ENCODE data around the gene FDX2.
A peak's percentile ranks its signal among the peaks of the same experiment; 100 is the strongest.

Gene FDX2

DNA sequence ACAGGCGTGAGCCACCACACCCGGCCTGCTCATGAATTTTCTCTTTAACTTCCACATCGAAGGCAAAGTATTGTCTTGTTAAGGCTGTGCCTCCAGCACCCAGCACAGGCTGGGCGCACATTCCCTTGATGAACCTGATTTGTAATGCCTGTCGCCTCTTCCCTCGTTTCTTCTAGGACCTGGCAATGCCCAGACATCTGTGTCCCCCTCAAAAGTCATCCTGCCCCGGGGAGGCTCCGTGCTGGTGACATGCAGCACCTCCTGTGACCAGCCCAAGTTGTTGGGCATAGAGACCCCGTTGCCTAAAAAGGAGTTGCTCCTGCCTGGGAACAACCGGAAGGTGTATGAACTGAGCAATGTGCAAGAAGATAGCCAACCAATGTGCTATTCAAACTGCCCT is 41.2 kb downstream of the FDX2 start:
- Histone ChIP-seq H2AFZ (ENCODE audit: low read length) (no peak overlapping the region), H3K4me3 (ENCODE audit: low read length in 2 of 2) (no peak overlapping the region), H4K91ac (ENCODE audit: low read depth, low read length, poor library complexity) (no peak overlapping the region), H3K27ac (replicated peaks; ENCODE audit: low read length) (no peak overlapping the region), H3K4me1 (ENCODE audit: control insufficient read depth in 2 of 2, insufficient read depth in 1 of 2, low read depth in 1 of 2, low read length in 2 of 2) (peaks cover 8 to 16% of the 10 kb centered on the region in 2 donors), H2BK5ac (ENCODE audit: low read length) (no peak overlapping the region), H3K9ac (ENCODE audit: low read depth, low read length, poor library complexity) (peak overlapping the region; percentile 12), H4K8ac (ENCODE audit: low read depth, low read length) (no peak overlapping the region), H2BK15ac (ENCODE audit: low read length) (no peak overlapping the region), H3K27me3 (ENCODE audit: control insufficient read depth in 3 of 3, insufficient read depth in 3 of 3, low read depth in 1 of 3, low read length in 3 of 3) (peaks cover 0 to 30% (median 20%) of the 10 kb centered on the region in 3 experiments), H3K18ac (ENCODE audit: low read length) (no peak overlapping the region), H3K36me3 (replicated peaks in 1 of 2; ENCODE audit: control insufficient read depth in 2 of 2, insufficient read depth in 2 of 2, low read length in 2 of 2) (peaks cover 0 to 29% of the 10 kb centered on the region in 2 donors), H3K4me2 (ENCODE audit: insufficient read depth, low read length, poor library complexity, severe bottlenecking) (no peak overlapping the region), H2BK120ac (ENCODE audit: low read depth, low read length) (no peak overlapping the region), H3K79me1 (ENCODE audit: low read depth, low read length) (no peaks in the 10 kb centered on the region), H3K23ac (ENCODE audit: low read depth, low read length, poor library complexity) (no peak overlapping the region), H3K9me3 (replicated peaks in 1 of 2; ENCODE audit: control insufficient read depth in 2 of 2, insufficient read depth in 1 of 2, low read depth in 1 of 2, low read length in 2 of 2) (no peaks in the 10 kb centered on the region), H2AK5ac (ENCODE audit: low read depth, low read length) (no peak overlapping the region), H3K4ac (ENCODE audit: low read length) (no peak overlapping the region), H3K14ac (ENCODE audit: low read length) (no peak overlapping the region), H2BK12ac (ENCODE audit: low read length) (no peak overlapping the region)
- WGBS, 2 donors (ENCODE audit: extremely low coverage in 2 of 2, insufficient read length in 2 of 2, insufficient replicate concordance in 1 of 2) = no CpG with 5 or more reads among the region's 10 CpGs
- no peak for DNase-seq (ENCODE audit: low spot score)

DNA sequence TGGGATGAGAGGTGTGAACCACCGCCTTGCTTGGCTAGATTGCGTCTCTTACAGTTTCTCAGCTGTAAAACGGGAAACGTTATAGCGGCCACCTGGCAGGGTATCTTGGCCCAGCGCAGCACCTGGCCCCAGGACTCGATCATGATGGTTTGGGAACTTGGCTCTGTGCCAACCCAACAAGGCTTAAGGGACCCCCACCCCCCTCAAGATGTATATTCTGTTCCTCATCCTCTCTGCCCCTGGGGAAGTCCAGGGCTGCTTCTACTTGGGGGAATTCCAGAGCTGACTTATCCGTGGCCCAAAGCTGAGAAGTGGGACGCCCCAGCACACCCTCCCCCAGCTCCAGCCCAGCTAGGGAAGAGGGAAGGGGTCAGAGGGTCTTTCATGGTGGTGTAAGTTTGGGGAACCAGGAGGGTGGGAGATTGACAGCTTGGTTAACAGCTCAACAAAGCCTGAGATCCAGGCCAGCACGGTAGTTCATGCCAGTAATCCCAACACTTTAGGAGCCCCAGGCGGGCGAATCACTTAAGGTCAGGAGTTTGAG is 44.2 kb downstream of the FDX2 start:
- Histone ChIP-seq H3K27me3 (ENCODE audit: control insufficient read depth in 3 of 3, insufficient read depth in 3 of 3, low read depth in 1 of 3, low read length in 3 of 3) (peaks cover 0 to 31% (median 20%) of the 10 kb centered on the region in 3 experiments), H4K8ac (ENCODE audit: low read depth, low read length) (no peak overlapping the region), H3K9ac (ENCODE audit: low read depth, low read length, poor library complexity) (no peak overlapping the region), H4K91ac (ENCODE audit: low read depth, low read length, poor library complexity) (no peak overlapping the region), H3K36me3 (replicated peaks in 1 of 2; ENCODE audit: control insufficient read depth in 2 of 2, insufficient read depth in 2 of 2, low read length in 2 of 2) (peaks cover 0 to 13% of the 10 kb centered on the region in 2 donors), H3K4me3 (ENCODE audit: low read length in 2 of 2) (peak overlapping the region in 1 of 2 donors; percentile 50), H3K18ac (ENCODE audit: low read length) (no peak overlapping the region), H3K4me2 (ENCODE audit: insufficient read depth, low read length, poor library complexity, severe bottlenecking) (no peak overlapping the region), H2BK12ac (ENCODE audit: low read length) (peak overlapping the region; percentile 16), H2AK5ac (ENCODE audit: low read depth, low read length) (peak overlapping the region; percentile 52), H3K4ac (ENCODE audit: low read length) (no peak overlapping the region), H3K23ac (ENCODE audit: low read depth, low read length, poor library complexity) (peak overlapping the region; percentile 52), H2BK120ac (ENCODE audit: low read depth, low read length) (no peak overlapping the region), H3K14ac (ENCODE audit: low read length) (no peak overlapping the region), H2BK5ac (ENCODE audit: low read length) (no peak overlapping the region), H3K79me1 (ENCODE audit: low read depth, low read length) (no peaks in the 10 kb centered on the region), H2AFZ (ENCODE audit: low read length) (peak overlapping the region; percentile 93), H3K4me1 (ENCODE audit: control insufficient read depth in 2 of 2, insufficient read depth in 1 of 2, low read depth in 1 of 2, low read length in 2 of 2) (peaks cover 8 to 18% of the 10 kb centered on the region in 2 donors), H2BK15ac (ENCODE audit: low read length) (peak overlapping the region; percentile 99), H3K27ac (replicated peaks; ENCODE audit: low read length) (no peak overlapping the region), H3K9me3 (replicated peaks in 1 of 2; ENCODE audit: control insufficient read depth in 2 of 2, insufficient read depth in 1 of 2, low read depth in 1 of 2, low read length in 2 of 2) (no peaks in the 10 kb centered on the region)
- no CpG with 5 or more reads among the region's 12 CpGs for WGBS, 2 donors (ENCODE audit: extremely low coverage in 2 of 2, insufficient read length in 2 of 2, insufficient replicate concordance in 1 of 2)
- DNase-seq (ENCODE audit: low spot score) = no peak

GRCh38 chr19:10270616-10271394 is 45.0 kb downstream of the FDX2 start, which contains the start of gene ICAM1:
TSS of gene ICAM1 (plus strand) at chr19:10271120. CDS start at chr19:10271160, 40 bp downstream.
- Histone ChIP-seq H3K4me1 (ENCODE audit: control insufficient read depth in 2 of 2, insufficient read depth in 1 of 2, low read depth in 1 of 2, low read length in 2 of 2) (peaks cover 8 to 18% of the 10 kb centered on the region in 2 donors), H3K4ac (ENCODE audit: low read length) (no peak within 1 kb of the TSS), H2AK5ac (ENCODE audit: low read depth, low read length) (peak within 1 kb of the TSS; percentile 91), H3K18ac (ENCODE audit: low read length) (peak within 1 kb of the TSS; percentile 94), H3K27ac (replicated peaks; ENCODE audit: low read length) (no peak within 1 kb of the TSS), H3K4me3 (ENCODE audit: low read length in 2 of 2) (peak within 1 kb of the TSS; percentile 37 to 50), H2BK15ac (ENCODE audit: low read length) (peak within 1 kb of the TSS; percentile 99), H3K36me3 (replicated peaks in 1 of 2; ENCODE audit: control insufficient read depth in 2 of 2, insufficient read depth in 2 of 2, low read length in 2 of 2) (peaks cover 0 to 10% of the 10 kb centered on the region in 2 donors), H3K23ac (ENCODE audit: low read depth, low read length, poor library complexity) (peak within 1 kb of the TSS; percentile 93), H2BK120ac (ENCODE audit: low read depth, low read length) (no peak within 1 kb of the TSS), H2BK5ac (ENCODE audit: low read length) (peak within 1 kb of the TSS; percentile 44), H3K27me3 (ENCODE audit: control insufficient read depth in 3 of 3, insufficient read depth in 3 of 3, low read depth in 1 of 3, low read length in 3 of 3) (peaks cover 0 to 31% (median 20%) of the 10 kb centered on the region in 3 experiments), H3K79me1 (ENCODE audit: low read depth, low read length) (no peaks in the 10 kb centered on the region), H4K91ac (ENCODE audit: low read depth, low read length, poor library complexity) (peak within 1 kb of the TSS; percentile 72), H2AFZ (ENCODE audit: low read length) (peak within 1 kb of the TSS; percentile 93), H2BK12ac (ENCODE audit: low read length) (peak within 1 kb of the TSS; percentile 86), H3K9ac (ENCODE audit: low read depth, low read length, poor library complexity) (peak within 1 kb of the TSS; percentile 70), H3K9me3 (replicated peaks in 1 of 2; ENCODE audit: control insufficient read depth in 2 of 2, insufficient read depth in 1 of 2, low read depth in 1 of 2, low read length in 2 of 2) (no peaks in the 10 kb centered on the region), H3K4me2 (ENCODE audit: insufficient read depth, low read length, poor library complexity, severe bottlenecking) (peak within 1 kb of the TSS; percentile 69), H4K8ac (ENCODE audit: low read depth, low read length) (no peak within 1 kb of the TSS), H3K14ac (ENCODE audit: low read length) (peak within 1 kb of the TSS; percentile 82)
- WGBS, 2 donors (ENCODE audit: extremely low coverage in 2 of 2, insufficient read length in 2 of 2, insufficient replicate concordance in 1 of 2) = no CpG with 5 or more reads among the region's 51 CpGs
- DNase-seq (ENCODE audit: low spot score) = no peak

- Histone ChIP-seq H3K79me1 (ENCODE audit: low read depth, low read length) (no peaks in the 10 kb centered on the region), H3K4ac (ENCODE audit: low read length) (no peak overlapping the region), H4K91ac (ENCODE audit: low read depth, low read length, poor library complexity) (peak overlapping the region; percentile 72), H3K4me2 (ENCODE audit: insufficient read depth, low read length, poor library complexity, severe bottlenecking) (peak overlapping the region; percentile 58), H3K18ac (ENCODE audit: low read length) (peak overlapping the region; percentile 94), H3K9me3 (replicated peaks in 1 of 2; ENCODE audit: control insufficient read depth in 2 of 2, insufficient read depth in 1 of 2, low read depth in 1 of 2, low read length in 2 of 2) (no peaks in the 10 kb centered on the region), H3K27me3 (ENCODE audit: control insufficient read depth in 3 of 3, insufficient read depth in 3 of 3, low read depth in 1 of 3, low read length in 3 of 3) (peaks cover 0 to 31% (median 20%) of the 10 kb centered on the region in 3 experiments), H2BK5ac (ENCODE audit: low read length) (peak overlapping the region; percentile 44), H3K36me3 (replicated peaks in 1 of 2; ENCODE audit: control insufficient read depth in 2 of 2, insufficient read depth in 2 of 2, low read length in 2 of 2) (peaks cover 0 to 7% of the 10 kb centered on the region in 2 donors), H4K8ac (ENCODE audit: low read depth, low read length) (no peak overlapping the region), H2AFZ (ENCODE audit: low read length) (peak overlapping the region; percentile 93), H2BK15ac (ENCODE audit: low read length) (peak overlapping the region; percentile 46), H2BK120ac (ENCODE audit: low read depth, low read length) (no peak overlapping the region), H2AK5ac (ENCODE audit: low read depth, low read length) (peak overlapping the region; percentile 91), H3K23ac (ENCODE audit: low read depth, low read length, poor library complexity) (peak overlapping the region; percentile 93), H2BK12ac (ENCODE audit: low read length) (peak overlapping the region; percentile 86), H3K4me3 (ENCODE audit: low read length in 2 of 2) (peak overlapping the region; percentile 37 to 50), H3K4me1 (ENCODE audit: control insufficient read depth in 2 of 2, insufficient read depth in 1 of 2, low read depth in 1 of 2, low read length in 2 of 2) (peaks cover 8 to 18% of the 10 kb centered on the region in 2 donors), H3K27ac (replicated peaks; ENCODE audit: low read length) (no peak overlapping the region), H3K9ac (ENCODE audit: low read depth, low read length, poor library complexity) (peak overlapping the region; percentile 50), H3K14ac (ENCODE audit: low read length) (peak overlapping the region; percentile 38)
- WGBS, 2 donors (ENCODE audit: extremely low coverage in 2 of 2, insufficient read length in 2 of 2, insufficient replicate concordance in 1 of 2) = no CpG with 5 or more reads among the region's 37 CpGs
- no peak for DNase-seq (ENCODE audit: low spot score)
These were observed 45.6 kb downstream of the FDX2 start for GRCh38 chr19:10270180-10270615.

Measured in neuronal stem cell (in vitro differentiated cells).